Pancreas (tissue), 10 donors: ENCODE measurements around the gene ZBTB39. TPM values are rescaled to one million over a fixed set of nuclear protein-coding genes. Genes with fewer than 3 reads are reported as not detected.
A peak's percentile ranks its signal among the peaks of the same experiment; 100 is the strongest.

ENCODE experiments used
- ATAC-seq, 4 donors: fragments of 200-7000 bp; cut with Tn5 transposase; one replicate each; pipeline versions ENCODE4 v1.8.0 to v1.9.1; 2020; ENCODE audit warnings: mild to moderate bottlenecking in 4 of 4, moderate library complexity in 4 of 4
- DNase-seq, 6 donors: peaks; one replicate each; pipeline ENCODE4 v3.0.0-alpha.2; 2020
- FAIRE-seq: peaks from 2 replicates; lab custom pipeline; 2012; peaks lifted over from hg19 to GRCh38; lab: Jason Lieb, UNC
- H3K27ac ChIP-seq, 4 donors: fragments of 200-600 bp; sonication (generic); 1 replicate in 3 of 4; 2 replicates in 1 of 4; pipeline versions ENCODE4 v1.5.0 to v1.8.0; 2020
- H3K27me3 ChIP-seq, 4 donors: fragments of 200-600 bp; one replicate each; pipeline ENCODE4 v1.8.0; 2021
- H3K36me3 ChIP-seq, 3 donors: fragments of 200-600 bp; sonication (generic) in 1 of 3; one replicate each; pipeline versions ENCODE4 v1.5.0 to v1.8.0; 2020 to 2021
- H3K4me1 ChIP-seq, 3 donors: fragments of 200-600 bp; one replicate each; pipeline ENCODE4 v1.8.0; 2021
- H3K4me3 ChIP-seq, 4 donors: fragments of 200-600 bp; sonication (generic) in 2 of 4; one replicate each; pipeline versions ENCODE4 v1.5.0 to v1.8.0; 2020 to 2021
- H3K9me3 ChIP-seq, 4 donors: fragments of 200-600 bp; one replicate each; pipeline ENCODE4 v1.8.0; 2021
- CTCF ChIP-seq, 4 donors: fragments of 200-600 bp; sonication (generic) in 3 of 4; IDR thresholded peaks; one replicate each; pipeline versions ENCODE4 v1.5.0 to v1.8.0; 2021; ENCODE audit warnings: antibody characterized with exemption in 4 of 4
- WGBS, 2 donors: extraction: QIAGEN DNeasy Blood & Tissue Kit; methylation state at CpG; one replicate each; pipeline ENCODE4 v1.1.7; 2013; 5-methylcytosine and 5-hydroxymethylcytosine counted together
- intact Hi-C, 3 donors: fragments of 100-400 bp; cut with DNase I; formaldehyde crosslinking; loops; one replicate each; pipeline versions ENCODE4 v1.11.1 to v1.14.2; 2022
- polyA plus RNA-seq, 2 donors: library from polyadenylated mRNA; stranded (reverse); fragments of 200-250 nt; gene quantifications; one replicate each; pipeline ENCODE4 v1.2.3, GENCODE V29; 2013
- total RNA-seq, 6 donors: library from RNA; stranded (reverse); fragmentation: NEBNext Ultra II Directional in 4 of 6; extraction: Animal tissue kit (Norgen Biotek cat#: 25700) in 4 of 6; gene quantifications; one replicate each; pipeline versions ENCODE4 v1.2.1 to v1.2.4, GENCODE V29; 2021 to 2023
- donor health status: healthy with polysubstance abuse.
- donor health status: DM: no; HTN: no; CAD: no; lungs with moderate emphysema.
- donor health status: DM: no; HTN: no; CAD: no.
- donor health status: control.
- donor health status: control.
- donor health status: Bipolar disorder and iron deficiency.
- donor health status: DM: yes; HTN: yes; CAD: no.
- donor health status: DM: no; HTN: no; CAD: no.
- donor health status: DM: no; HTN: no; CAD: no.
- donor health status: DM: yes; HTN: yes; CAD: no.

Gene ZBTB39
- total and polyA plus RNA-seq, 8 donors, result 1.5 to 4.3 (median 2.8) TPM

GRCh38 chr12:57046086-57046791, 39.9 kb upstream of the ZBTB39 start:
- no peak for TF ChIP-seq CTCF (IDR thresholded peaks at IDR 0.05)
- 55 to 58% methylated on average over 6 of the region's 6 CpGs for WGBS, 2 donors
- no peaks in the 10 kb centered on the region for H3K27me3 ChIP-seq
- H3K9me3 ChIP-seq, result no peaks in the 10 kb centered on the region
- intact Hi-C loops, result no loop called here
- H3K27ac ChIP-seq, result no peak overlapping the region
- no peak for DNase-seq
- no peak for FAIRE-seq
- peak in 2 of 4 donors; percentile 13 to 52 for ATAC-seq
- H3K4me3 ChIP-seq, result no peak overlapping the region
- no peaks in the 10 kb centered on the region for H3K4me1 ChIP-seq
- no peaks in the 10 kb centered on the region for H3K36me3 ChIP-seq

GRCh38 chr12:57044889-57045288, 38.5 kb upstream of the ZBTB39 start:
- intact Hi-C loops, result no loop called here
- Histone ChIP-seq H3K36me3 (no peaks in the 10 kb centered on the region), H3K4me1 (no peaks in the 10 kb centered on the region), H3K27me3 (no peaks in the 10 kb centered on the region), H3K9me3 (no peaks in the 10 kb centered on the region), H3K4me3 (no peak overlapping the region), H3K27ac (no peak overlapping the region)
- no peak for ATAC-seq
- no peak for TF ChIP-seq CTCF (IDR thresholded peaks at IDR 0.05)
- WGBS, 2 donors, result 82 to 86% methylated on average over 3 of the region's 3 CpGs
- no peak for FAIRE-seq
- DNase-seq, result no peak

- DNase-seq (no peak), ATAC-seq (no peak), FAIRE-seq (no peak)
- no peaks in the 10 kb centered on the region for H3K27me3 ChIP-seq
- H3K27ac ChIP-seq, result no peak overlapping the region
- no peaks in the 10 kb centered on the region for H3K9me3 ChIP-seq
- no peak for TF ChIP-seq CTCF (IDR thresholded peaks at IDR 0.05)
- no peaks in the 10 kb centered on the region for H3K4me1 ChIP-seq
- H3K36me3 ChIP-seq, result no peaks in the 10 kb centered on the region
- WGBS, 2 donors, result 72 to 73% methylated on average over 6 of the region's 6 CpGs
- intact Hi-C loops, result no loop called here
- no peak overlapping the region for H3K4me3 ChIP-seq
Observed at GRCh38 chr12:57044468-57044867, 38.1 kb upstream of the ZBTB39 start.

- no peak for ATAC-seq
Observed at GRCh38 chr12:57042695-57043094, 36.3 kb upstream of the ZBTB39 start.

More at GRCh38 chr12:57042695-57043094, 36.3 kb upstream of the ZBTB39 start:
- intact Hi-C loops, result no loop called here
- H3K27me3 ChIP-seq, result no peaks in the 10 kb centered on the region
- no peak for TF ChIP-seq CTCF (IDR thresholded peaks at IDR 0.05)
- no peak overlapping the region for H3K4me3 ChIP-seq
- H3K9me3 ChIP-seq, result no peaks in the 10 kb centered on the region
- H3K27ac ChIP-seq, result no peak overlapping the region
- H3K4me1 ChIP-seq, result no peaks in the 10 kb centered on the region
- WGBS, 2 donors, result 75 to 92% methylated on average over 2 of the region's 2 CpGs
- FAIRE-seq (no peak), DNase-seq (no peak)
- H3K36me3 ChIP-seq, result no peaks in the 10 kb centered on the region
